Fibroblast of skin of scalp (primary cell): ENCODE measurements around the gene MAK.
"Not testable (repeated sequence)": the region's sequence is repeated elsewhere in the genome, so short reads cannot be mapped to it uniquely, and the experiment has no call there.

Experiments
- DNase-seq: peaks from one replicate; pipeline ENCODE4 v3.0.0-alpha.2; 2013

Gene MAK

DNA sequence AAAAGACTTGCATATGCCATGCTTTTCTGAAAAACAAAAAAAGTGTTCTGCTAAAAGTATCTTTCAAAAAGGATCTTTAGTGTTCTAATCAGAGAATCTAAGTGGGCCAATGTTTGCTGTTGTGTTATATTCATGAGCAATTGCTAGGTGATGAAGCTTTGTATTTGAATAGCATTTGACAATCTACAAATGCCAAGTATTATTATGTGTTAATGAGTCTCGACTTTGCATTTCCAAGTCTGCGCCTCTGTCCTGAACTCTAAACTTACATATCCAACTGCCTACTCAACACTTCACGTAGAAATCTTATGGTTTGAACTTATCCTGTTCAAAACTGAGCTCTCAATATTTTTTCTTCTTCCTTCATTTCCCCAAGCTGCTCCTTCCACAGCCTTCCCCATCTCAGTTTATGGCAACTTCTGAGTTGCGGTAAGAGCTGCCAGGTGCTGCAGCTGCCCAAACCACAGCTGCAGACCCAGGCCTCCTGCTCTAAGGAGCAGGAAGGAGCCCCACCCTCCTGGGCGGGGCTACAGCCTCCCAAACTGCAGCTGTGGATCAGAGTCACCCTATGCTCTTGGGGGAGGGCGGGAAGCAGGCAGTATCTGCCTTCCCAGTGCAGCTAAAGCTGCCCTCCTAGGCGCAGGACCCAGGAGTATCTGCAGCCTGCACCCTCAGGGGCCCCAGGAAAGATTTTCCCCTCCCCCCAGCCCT is 16.7 kb upstream of the MAK start:
- DNase-seq: no peak

DNA sequence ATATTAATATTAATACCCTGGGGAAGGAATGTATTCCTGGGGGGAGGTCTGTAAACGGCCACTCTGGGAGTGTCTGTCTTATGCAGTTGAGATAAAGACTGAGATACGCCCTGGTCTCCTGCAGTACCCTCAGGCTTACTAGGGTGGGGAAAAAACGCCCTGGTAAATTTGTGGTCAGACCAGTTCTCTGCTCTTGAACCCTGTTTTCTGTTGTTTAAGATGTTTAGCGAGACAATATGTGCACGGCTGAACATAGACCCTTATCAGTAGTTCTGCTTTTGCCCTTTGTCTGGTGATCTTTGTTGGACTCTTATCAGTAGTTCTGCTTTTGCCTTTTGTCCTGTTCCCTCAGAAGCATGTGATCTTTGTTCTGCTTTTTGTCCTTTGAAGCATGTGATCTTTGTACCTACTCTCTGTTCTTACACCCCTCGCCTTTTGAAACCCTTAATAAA is 15.5 kb upstream of the MAK start:
- DNase-seq: not testable (repeated sequence)

DNA sequence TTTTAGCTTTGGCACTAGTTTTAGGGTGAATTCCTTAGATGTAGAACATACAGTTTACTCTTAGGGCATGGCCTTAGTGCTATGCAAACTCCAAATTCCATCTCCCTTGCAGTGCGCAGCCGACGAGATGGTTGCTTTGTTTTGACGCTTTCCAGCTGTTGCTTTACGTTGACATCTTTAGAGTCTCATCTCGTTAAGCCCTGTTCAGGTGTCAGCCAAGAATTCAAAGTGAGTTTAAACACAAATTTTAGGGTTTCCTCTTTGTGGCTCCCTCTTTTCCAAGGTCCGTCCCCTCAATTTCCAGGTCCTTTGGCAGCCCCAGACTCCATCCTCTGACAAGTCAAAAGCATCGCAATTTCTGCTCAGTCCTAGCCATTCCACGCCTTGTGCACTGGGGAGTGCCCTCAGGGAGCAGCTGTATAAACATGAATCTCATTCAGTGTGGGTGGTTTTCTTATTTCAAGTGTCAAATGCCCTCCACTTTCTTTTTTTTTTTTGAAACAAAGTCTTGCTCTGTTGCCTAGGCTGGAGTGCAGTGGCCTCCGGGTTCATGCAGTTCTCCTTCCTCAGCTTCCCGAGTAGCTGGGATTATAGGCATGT is 14.1 kb upstream of the MAK start:
- DNase-seq: no peak

DNA sequence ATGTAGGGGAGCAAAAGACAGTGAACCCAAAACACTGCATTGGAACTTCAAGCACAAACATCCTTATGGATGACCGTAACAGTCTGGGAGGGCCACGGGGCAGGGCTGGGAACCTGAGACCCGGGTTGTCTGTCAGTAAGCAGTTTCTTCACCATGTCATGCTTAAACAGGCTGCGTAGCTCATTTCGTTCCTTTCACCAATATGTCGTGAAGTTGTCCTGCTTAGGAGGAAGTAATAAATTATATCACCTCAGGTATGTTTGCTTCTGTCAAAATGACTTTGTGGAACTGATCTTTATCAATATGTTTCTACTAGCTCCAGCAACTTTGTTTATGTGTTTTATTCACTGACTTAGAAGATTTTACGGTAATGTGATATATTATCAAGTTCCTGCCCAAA is 12.4 kb upstream of the MAK start:
- no peak for DNase-seq

DNA sequence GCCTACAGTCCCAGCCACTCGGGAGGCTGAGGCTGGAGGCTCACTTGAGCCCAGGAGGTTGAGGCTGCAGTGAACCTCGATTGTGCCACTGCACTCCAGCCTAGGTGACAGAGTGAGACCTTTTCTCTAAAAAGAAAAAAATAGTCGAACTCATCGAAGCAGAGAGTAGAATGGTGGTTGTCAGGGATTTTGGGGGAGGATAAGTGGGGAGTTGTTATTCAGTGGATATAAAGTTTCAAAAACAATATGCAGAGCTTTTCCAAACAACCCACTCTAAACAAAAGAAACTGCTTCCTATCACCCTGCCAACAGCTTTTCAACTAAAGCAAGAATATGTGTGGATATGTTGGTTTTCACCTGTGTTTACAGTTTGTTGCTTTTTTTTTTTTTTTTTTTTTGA is 11.6 kb upstream of the MAK start:
- no peak for DNase-seq

DNA sequence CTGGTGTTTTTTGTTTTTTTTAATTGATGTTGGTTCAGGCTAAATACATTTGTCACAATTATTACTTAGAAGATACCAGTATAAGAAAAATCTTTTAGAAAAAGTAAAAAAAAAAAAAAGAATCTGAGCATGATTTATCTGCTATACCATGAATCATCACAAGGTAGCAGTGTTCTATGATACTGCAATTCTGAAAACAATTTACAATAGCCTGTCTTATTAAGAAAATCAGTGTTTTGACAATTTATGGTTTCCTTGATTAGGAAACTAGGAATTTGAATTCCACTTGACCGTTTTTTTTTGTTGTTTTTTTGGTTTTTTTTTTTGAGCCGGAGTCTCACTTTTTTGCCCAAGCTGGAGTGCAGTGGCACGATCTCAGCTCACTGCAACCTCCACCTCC is 9.3 kb upstream of the MAK start:
- DNase-seq: no peak

DNA sequence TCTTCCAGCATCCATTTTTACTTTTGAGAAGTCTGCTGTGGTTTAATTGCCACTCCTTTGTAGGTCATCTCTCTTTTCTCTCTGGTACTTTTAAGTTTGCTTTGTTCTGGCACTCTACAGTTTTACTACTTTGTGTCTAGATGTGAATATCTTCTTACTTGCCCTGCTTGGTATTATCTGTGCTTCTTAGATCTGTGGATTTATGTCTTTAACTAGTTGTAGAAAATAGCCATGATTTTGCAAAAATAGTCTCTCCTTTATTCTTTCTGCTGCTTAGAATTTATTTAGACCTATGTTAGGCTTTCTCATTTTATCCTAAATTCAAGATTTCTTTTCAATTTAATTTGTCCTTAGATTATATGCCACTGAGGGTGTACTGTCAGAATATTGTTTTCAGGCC is 5.2 kb upstream of the MAK start:
- DNase-seq: no peak

DNA sequence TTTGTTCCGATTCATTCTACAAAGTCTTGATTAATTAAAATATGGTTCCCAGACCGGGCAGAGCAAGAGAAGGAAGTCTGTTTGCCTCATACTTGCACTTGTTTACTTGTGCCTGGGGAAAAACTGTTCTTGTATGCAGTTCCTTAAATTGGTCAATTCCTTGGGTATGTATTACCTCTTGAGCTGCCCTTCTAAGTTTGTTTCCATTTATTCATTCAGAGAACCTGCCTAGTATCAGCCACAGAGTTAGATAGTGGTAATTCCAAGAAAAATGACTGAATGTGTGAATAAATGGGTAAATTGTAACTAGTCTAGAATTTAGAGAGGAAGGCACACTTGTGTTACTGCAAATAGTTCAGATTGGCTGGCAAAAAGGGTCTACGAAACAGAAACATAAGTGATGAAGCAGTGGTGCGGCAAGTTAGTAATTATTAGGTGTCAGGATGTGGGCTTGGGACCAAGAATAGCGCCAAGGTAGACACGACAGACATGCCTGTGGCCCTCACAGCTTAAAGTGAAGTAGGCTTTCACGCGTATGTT is 525 bp upstream of the MAK start:
- DNase-seq: no peak

DNA sequence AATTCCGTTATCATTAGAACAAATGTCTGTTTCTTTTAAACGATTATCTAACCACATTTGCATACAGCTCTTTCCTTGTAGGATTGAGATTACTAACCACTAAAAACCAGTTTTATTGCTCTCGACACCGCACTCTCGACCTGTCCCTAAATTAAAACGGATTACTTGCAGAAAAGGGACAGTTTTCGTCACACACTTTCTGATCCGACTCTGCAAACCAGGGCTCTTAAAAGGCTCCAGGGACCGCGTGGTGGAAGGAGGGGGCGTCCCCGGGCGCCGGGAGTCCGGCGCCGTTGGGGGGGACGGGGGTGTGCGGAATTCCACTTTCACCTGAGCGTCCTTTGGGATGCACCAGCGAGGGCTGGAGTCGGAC is 731 bp downstream of the MAK start:
- DNase-seq: no peak

DNA sequence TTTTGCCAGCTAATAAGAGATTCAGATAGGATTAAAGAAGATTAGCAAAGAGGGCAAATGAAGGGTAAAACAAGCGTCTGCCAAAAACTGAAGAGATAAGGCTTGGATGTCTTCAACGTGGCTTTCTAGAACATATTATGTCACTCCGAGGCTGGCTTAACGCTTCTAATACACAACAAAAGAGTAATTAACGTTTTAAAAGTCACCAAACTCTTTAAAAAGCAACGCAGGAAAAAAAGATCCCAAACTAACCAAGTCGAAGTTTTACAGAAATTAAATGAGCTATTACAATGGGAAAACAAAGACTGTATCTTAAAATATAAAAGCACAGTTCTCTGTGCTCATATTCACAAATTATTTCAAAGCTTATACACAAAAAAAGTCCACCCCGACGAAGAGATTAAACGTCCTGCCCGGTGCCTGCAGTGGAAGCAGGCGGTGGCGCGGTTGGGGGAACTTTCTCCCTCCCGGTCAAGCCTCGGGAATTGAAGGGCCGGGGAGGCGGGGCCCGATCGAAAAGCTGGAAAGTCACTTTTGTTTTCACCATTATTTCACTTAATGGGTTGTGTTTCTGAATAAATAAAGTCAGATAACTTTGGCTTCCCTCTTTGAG is 1.2 kb downstream of the MAK start:
- peak; percentile 2 for DNase-seq

DNA sequence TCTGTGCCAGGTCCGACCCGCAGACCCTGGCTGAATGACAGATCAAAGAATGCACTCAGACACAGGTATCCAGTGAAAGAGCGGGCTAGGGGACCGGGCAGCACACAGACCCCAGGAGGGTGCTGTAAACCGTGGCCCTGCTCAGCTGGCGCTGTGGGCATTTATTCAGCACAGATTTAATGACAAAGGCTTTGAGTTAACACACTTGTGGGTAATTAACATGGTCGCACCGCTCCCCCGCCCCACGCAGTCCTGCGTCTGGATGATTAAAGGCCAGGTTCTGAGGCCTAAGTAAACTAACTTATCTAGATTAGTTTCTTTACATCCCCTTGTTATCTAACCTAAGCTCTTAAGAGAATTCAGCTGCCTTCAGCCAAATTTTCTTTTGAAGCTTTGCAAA is 3.5 kb downstream of the MAK start:
- DNase-seq: no peak

DNA sequence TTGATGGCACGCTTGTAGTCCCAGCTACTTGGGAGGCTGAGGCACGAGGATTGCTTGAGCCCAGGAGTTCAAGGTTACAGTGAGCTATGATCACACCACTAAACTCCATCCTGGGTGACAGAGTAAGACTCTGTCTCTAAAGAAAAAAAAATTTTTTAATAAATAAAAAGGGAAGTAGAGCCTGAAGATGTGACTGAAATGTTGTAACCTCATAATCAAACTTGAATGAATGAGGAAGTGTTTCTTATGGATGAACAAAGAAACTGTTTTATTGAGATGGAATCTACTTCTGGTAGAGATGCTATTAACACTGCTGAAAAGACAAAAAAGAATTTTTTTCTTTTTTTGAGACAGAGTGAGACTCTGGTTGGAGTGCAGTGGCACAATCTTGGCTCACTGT is 6.7 kb downstream of the MAK start:
- no peak for DNase-seq

DNA sequence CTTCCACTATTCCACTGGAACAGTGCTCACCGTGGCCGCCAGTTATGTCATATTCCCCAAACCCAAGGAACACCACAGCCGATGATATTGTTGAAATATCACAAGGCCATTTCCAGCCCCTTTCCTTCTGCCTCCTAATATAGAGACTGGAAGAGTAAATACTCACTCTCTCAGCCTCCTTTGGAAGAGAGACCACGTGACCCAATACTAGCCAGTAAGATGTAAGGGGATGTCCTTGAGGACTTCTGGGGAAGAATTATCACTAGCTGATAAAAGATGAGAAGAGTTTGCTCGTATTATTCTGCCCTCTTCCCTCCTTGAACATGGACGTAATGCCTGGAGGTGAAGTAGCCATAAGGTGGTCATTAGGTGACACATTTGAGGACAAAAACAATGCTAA is 13.5 kb downstream of the MAK start:
- DNase-seq: no peak

DNA sequence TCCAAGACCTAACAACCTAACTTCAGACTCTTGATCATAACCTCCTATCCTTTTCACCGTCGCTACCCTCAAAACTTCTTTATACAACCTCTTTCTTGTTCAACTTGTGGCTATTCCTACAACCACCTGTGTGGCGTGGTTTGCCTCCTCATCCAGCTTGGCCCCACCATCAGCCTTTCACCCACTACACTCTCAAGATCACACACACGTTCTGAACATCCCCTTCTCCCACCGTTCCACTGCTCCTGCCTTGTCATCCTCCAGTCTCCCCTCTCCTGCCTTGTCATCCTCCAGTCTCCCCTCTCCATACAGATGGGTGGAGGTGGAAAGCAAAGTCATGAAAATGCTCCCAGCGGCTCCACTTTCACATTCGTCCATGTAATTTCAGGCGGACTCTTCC is 14.0 kb downstream of the MAK start:
- no peak for DNase-seq

DNA sequence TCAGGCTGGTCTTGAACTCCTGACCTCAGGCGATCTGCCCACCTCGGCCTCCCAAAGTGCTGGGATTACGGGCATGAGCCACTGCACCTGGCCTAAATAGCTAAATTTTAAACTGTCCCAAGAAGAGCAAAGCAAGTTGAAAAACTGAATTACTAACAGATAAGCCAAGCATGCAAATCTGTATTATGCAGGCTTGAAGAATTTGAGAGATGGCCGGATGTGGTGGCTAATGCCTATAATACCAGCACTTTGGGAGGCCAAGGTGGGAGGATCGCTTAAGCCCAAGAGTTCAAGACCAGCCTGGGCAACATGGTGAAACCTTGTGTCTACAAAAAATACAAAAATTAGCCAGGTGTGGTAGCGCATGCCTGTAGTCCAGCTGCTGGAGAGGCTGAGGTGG is 24.2 kb downstream of the MAK start:
- not testable (repeated sequence) for DNase-seq

DNA sequence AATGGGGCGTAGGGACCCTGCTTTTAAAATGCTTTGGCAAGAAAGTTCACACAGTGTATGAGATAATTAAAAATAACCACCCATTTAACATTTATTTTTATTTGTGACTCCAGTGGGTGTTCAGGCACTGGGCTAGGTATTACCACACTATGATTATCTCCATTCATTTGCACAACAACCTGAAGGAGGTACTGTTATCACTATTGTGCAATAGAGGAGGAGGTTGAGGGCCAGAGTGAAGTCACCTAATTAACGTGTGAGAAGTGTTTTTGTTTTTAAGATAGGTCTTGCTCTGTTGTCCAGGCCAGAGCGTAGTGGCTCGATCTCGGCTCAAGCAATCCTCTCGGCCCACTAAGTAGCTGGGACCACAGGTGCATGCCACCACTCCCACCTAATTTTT is 29.2 kb downstream of the MAK start:
- DNase-seq: no peak

DNA sequence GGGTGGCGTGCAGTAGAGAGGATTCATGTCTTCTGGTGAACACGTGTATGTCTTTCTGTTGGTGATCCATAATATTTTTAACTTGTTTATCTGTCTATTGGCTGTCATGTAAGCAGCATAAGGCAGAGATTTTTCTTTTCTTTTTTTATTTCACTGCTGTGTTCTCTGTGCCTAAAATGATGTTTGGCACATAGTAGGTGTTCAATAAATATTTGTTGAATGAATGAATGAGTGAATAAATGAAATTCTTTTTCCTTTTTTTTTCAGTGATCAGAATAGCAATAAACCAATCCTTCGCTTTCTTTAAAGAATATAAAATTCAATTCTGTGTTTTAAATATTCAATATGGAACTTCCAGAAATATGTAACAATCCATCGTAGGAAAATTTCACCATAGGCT is 30.0 kb downstream of the MAK start:
- DNase-seq: no peak

DNA sequence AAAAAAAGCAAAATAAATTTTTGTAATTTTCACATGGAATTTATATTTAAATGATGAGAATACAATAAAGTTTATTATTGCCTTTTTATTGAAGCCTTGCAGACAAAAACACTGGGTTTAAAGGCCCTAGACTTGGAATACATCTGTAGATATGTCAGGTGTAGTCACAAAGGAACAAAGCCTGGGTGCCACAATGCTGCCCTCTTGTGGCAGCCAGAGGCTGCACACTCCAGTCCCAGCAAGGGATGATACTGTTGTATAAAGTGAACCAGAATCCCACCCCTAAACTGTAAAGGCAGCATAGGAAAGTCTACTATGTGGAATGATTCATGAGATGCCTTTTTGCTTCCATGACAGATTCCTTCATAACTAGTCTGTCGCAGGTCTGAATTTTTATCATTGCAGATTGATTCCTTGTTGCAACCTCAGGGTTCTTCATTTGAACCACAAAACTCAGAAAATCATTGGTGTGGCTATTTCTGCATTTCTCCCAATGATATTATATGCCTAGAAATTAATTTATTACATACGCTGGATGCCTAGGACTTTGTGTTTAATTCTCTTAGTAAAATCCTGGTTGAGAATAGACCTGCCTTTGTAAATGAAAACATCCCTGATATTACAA is 37.0 kb downstream of the MAK start:
- DNase-seq: peak; percentile 56

DNA sequence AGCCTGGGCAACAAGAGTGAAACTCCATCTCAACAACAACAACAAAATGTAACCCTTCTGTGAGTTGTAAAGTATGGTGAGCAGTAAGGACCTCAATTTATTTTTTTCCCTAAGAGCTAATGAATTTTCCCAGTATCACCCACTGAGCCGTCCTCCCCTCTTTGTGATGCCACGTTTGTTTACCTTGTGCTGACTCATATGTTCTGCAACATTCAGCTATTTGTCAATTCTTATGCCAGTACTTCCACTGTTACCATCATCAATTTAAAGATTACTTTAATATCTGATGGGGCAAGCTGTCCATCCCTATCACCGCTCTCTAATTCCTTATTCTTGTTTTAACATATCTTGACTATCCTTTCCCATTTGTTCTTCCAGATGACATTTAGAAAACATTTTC is 37.5 kb downstream of the MAK start:
- DNase-seq: no peak

DNA sequence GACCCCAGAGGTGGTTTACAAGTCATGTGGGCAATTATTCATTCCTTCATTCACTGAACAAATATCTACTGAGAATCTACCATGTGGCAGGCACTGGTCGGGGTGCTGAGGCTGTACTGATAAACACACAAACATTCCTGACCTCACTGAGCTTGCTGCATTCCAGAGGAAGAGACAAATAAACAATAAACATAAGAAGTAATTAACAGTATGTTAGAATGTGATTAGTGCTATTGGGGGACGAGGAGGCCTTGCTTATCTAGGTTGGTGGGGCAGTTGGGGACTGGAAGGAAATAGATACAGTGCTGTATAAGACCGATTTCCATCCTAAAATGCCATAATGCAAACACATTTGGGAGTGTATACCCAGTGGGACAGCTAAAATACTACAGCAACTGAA is 44.1 kb downstream of the MAK start:
- no peak for DNase-seq

DNA sequence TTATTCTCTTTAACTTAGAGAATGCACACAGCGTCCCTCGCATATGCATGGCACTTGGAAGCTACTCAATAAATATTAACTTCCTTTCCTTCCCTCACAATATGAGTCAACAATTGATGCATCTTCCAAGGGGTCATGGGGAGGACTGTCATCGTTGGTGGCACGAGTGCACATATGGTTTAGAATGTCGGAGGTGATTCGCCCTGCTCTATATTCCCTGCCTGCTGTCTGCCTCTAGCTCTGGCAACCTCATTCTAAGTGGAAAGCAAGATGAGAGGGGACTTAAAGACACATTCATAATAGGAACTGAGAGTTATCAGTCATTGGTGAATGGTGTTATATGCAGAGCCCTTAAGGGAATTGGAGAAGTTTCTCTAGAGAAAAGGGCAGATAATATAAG is 44.6 kb downstream of the MAK start:
- no peak for DNase-seq

DNA sequence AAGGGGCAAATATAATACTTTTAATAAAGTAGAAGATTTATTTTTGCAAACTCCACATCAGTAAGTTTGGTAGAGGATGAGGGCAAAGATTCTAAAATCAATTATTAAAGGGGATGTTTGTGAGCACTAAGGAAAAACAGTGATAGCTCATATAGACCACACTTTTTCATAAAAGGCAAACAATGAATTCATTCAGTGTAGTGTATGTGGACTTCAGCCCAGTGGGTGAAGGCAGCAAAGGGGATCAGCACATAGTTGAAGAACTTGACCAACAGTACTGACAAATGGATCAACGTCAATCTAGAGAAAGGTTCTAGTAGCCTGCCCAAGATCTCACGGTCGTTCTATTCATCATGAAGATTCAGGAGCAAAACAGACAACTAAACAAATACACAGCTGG is 45.3 kb downstream of the MAK start:
- no peak for DNase-seq

DNA sequence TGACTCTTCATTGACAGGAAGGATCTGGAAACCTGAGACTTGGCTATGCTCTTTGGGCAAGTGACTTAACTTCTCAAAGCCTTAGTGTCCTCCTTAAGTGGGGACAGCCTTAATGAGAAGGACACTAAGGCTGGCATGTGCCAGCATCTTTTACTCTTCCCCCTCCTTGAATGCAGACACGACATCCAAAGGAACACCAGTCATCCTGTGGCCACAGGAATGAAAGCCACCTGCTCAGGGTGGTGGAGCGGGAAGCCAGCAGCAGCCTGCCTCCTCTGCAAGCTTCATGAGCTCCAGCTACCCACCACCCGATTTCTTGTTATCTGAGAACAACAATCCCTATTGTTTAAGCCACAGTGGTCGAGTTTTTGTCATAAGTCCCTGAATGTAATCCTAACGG is 46.2 kb downstream of the MAK start:
- DNase-seq: no peak

DNA sequence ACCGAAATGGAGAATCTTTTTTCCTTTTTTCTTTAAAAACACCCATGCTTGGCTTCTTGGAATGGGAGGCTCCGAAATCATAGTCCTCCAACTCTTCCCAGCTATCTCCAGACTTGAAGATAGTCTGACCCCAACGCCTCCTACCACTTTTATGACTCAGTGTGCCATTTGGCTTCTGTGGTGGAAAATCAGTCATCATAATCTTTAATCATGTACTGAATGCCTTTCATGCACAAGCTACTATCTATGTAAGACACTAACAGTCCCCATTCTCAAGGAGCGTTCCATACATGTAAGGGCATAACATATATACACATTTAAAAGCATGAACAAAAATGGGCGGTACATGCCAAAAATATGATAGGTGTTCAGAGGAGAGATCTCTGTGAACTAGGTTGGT is 46.7 kb downstream of the MAK start:
- DNase-seq: no peak
